HepG2 (cell line): ENCODE results near the gene ZNF618. TPM values are rescaled to one million over a fixed set of nuclear protein-coding genes. Genes with fewer than 3 reads are reported as not detected.
A peak's percentile ranks its signal among the peaks of the same experiment; 100 is the strongest.

ENCODE experiments used
- ARNT ChIP-seq: fragments of 450-650 bp; IDR thresholded peaks from 2 replicates; pipeline ENCODE4 v1.6.1; 2017
- HIVEP1 ChIP-seq: sonication (generic); formaldehyde crosslinking; IDR thresholded peaks from 2 replicates; pipeline ENCODE4 v1.4.0; 2020; ENCODE audit warnings: mild to moderate bottlenecking, missing genetic modification reagents
- IKZF5 ChIP-seq: IDR thresholded peaks from 2 replicates; pipeline ENCODE4 v1.6.1; 2018; ENCODE audit warnings: missing genetic modification reagents, mild to moderate bottlenecking, missing compliant biosample characterization
- KMT2A ChIP-seq: sonication (generic); formaldehyde crosslinking; IDR thresholded peaks from 2 replicates; pipeline ENCODE4 v1.4.0; 2020; ENCODE audit warnings: missing genetic modification reagents
- MTERF4 ChIP-seq: sonication (generic); formaldehyde crosslinking; IDR thresholded peaks from 2 replicates; pipeline ENCODE4 v1.8.0; 2023; ENCODE audit warnings: mild to moderate bottlenecking, missing genetic modification reagents
- TEAD3 ChIP-seq: optimal IDR thresholded peaks from 2 replicates; pipeline ENCODE3; 2016; ENCODE audit warnings: borderline replicate concordance
- THAP9 ChIP-seq: sonication (generic); formaldehyde crosslinking; IDR thresholded peaks from 2 replicates; pipeline ENCODE4; 2020; ENCODE audit warnings: missing genetic modification reagents, mild to moderate bottlenecking, borderline replicate concordance
- ZBTB37 ChIP-seq: sonication (generic); formaldehyde crosslinking; IDR thresholded peaks from 2 replicates; pipeline ENCODE4 v1.4.0; 2020; ENCODE audit warnings: mild to moderate bottlenecking, missing genetic modification reagents
- ZBTB40 ChIP-seq, 2 experiments: fragments of 450-650 bp in 1 of 2; sonication (generic) in 1 of 2; formaldehyde crosslinking in 1 of 2; IDR thresholded peaks; 2 replicates each; pipeline versions ENCODE4 v1.6.1 to v1.8.0; 2016 to 2022; ENCODE audit warnings: antibody characterized with exemption in 1 of 2, mild to moderate bottlenecking in 1 of 2, missing genetic modification reagents in 1 of 2
- ZUFSP ChIP-seq: sonication (generic); formaldehyde crosslinking; IDR thresholded peaks from 2 replicates; pipeline ENCODE4 v1.9.0; 2021; ENCODE audit warnings: missing genetic modification reagents, mild to moderate bottlenecking, borderline replicate concordance
- polyA plus RNA-seq, 8 experiments: library from polyadenylated mRNA; depleted of rRNA in 3 of 8; stranded (reverse) in 7 of 8; unstranded in 1 of 8; fragments of >200 nt; fragmentation: Illumina TruSeq in 4 of 8; extraction: Trizol in 4 of 8; gene quantifications; 2 replicates each; pipeline versions ENCODE4 v1.2.1 to v1.2.3, GENCODE V29; 2011 to 2016; ENCODE audit warnings: low read depth in 4 of 8, missing spikeins in 1 of 8, mixed read lengths in 1 of 8; ENCODE audit not compliant: insufficient read depth in 1 of 8
- total RNA-seq, 5 experiments: library from RNA; depleted of rRNA; stranded (reverse); fragments of >200 nt; fragmentation: Illumina TruSeq; extraction: Trizol; gene quantifications; 2 replicates each; pipeline ENCODE4 v1.2.3, GENCODE V29; 2016; ENCODE audit warnings: low read depth in 1 of 5

The ZNF618 gene
- total and polyA plus RNA-seq, 2 of the 13 experiments (the other 11 are each of a cell fraction or from before 2014, with no cell fraction given) = 0.07 TPM

GRCh38 chr9:114080773-114081440 lies 204.8 kb downstream of the ZNF618 start (continued):
- TF ChIP-seq MTERF4 = no peak
- TF ChIP-seq TEAD3 (CRISPR knock-in tag) = peak; percentile 95
- TF ChIP-seq ZUFSP (CRISPR knock-in tag) = no peak
- TF ChIP-seq THAP9 = no peak
- TF ChIP-seq IKZF5 (CRISPR knock-in tag) = peak; percentile 61
- 0 out of 2 replicates have a peak, but pooled peaks have one; percentile 27 for TF ChIP-seq ZBTB37
- peak; percentile 67; the same call in 1 of the 2 replicates for TF ChIP-seq HIVEP1
- no peak for TF ChIP-seq KMT2A
- no peak for TF ChIP-seq ARNT
- TF ChIP-seq ZBTB40 (IDR thresholded peaks at IDR 0.05) = no peak
- peak; percentile 81; the same call in 1 of the 2 replicates for TF ChIP-seq ZBTB40 (CRISPR knock-in tag; IDR thresholded peaks at IDR 0.05)
